Fibroblast of mammary gland (primary cell): ENCODE data around the gene ECT2L.
"Not testable (repeated sequence)": the region's sequence is repeated elsewhere in the genome, so short reads cannot be mapped to it uniquely, and the experiment has no call there.

ENCODE experiments used
- DNase-seq: peaks from one replicate; pipeline ENCODE4 v3.0.0-alpha.2; 2010; ENCODE audit warnings: low read depth
- H3K4me3 ChIP-seq: 2 replicates; pipeline ENCODE4 v1.5.1; 2011; ENCODE audit warnings: low read depth, mild to moderate bottlenecking, low read length, moderate library complexity; ENCODE audit not compliant: control insufficient read depth
- TF ChIP-seq, protein P1 (sequence below): conservative IDR thresholded peaks from 2 replicates; pipeline ENCODE4 v1.5.1; 2011; ENCODE audit warnings: low read depth, low read length, inconsistent platforms; ENCODE audit not compliant: control insufficient read depth, insufficient read depth

ECT2L gene

DNA sequence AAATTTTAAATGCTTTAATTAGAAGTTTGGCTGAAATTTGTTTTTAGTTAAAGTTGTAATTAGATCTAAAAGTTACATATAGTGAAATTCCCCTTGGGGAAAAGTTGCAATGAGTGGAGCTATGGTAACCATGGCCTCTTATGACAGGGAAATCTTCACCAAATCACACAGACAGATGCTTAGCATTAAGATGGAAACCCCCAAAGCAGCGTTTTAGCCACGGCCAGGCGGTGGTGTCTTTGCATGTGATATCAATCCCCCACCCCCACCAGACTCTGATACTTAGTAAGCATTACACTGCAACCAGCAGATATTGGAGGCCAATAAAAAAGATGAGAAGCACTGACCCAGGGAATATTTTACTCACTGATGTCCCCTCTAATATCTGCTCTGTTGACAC is 116.4 kb downstream of the ECT2L start:
- DNase-seq, result no peak
- TF ChIP-seq, protein P1, sequence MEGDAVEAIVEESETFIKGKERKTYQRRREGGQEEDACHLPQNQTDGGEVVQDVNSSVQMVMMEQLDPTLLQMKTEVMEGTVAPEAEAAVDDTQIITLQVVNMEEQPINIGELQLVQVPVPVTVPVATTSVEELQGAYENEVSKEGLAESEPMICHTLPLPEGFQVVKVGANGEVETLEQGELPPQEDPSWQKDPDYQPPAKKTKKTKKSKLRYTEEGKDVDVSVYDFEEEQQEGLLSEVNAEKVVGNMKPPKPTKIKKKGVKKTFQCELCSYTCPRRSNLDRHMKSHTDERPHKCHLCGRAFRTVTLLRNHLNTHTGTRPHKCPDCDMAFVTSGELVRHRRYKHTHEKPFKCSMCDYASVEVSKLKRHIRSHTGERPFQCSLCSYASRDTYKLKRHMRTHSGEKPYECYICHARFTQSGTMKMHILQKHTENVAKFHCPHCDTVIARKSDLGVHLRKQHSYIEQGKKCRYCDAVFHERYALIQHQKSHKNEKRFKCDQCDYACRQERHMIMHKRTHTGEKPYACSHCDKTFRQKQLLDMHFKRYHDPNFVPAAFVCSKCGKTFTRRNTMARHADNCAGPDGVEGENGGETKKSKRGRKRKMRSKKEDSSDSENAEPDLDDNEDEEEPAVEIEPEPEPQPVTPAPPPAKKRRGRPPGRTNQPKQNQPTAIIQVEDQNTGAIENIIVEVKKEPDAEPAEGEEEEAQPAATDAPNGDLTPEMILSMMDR, result no peak
- H3K4me3 ChIP-seq, result no peak overlapping the region

DNA sequence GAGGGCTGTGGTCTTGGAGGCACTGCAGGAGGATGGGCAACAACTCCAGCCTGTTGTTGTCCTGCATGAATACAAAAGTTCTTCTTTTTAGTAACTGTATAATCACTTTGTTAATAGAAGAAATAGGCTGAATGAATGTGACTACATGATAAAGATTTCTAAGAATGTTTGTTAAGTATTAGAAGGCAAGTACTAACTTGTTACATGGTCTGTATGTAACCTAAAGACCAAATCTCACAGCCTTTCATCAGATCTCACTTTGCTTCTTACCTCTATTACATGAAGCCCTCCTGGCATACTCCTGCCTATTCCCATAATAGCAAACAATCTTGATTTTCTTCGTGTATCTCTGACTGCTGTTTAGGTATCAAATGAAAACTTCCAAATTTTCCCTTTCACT is 118.8 kb downstream of the ECT2L start:
- TF ChIP-seq, protein P1, result no peak

DNA sequence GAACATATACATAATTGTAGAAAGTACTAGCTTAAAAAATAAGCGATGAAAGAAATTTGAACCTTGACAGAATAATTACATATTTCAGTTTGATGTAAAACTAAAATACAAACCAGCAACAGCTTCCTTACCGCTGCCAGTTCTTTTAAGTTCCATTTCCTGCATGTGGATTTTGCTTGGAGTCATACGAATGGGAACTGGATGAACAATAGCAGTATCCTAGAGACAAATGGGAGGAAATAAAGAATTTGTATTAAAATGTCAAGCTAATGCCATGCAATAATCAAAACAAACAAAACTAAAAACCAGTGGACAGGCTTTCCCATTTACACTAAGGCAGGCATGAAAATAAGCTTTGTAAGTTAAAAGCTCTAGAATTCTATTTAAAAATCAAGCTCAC is 125.0 kb downstream of the ECT2L start:
- DNase-seq, result no peak
- TF ChIP-seq, protein P1, result no peak
- H3K4me3 ChIP-seq, result no peak overlapping the region

More for the DNA sequence above, 118.8 kb downstream of the ECT2L start:
- DNase-seq, result no peak
- H3K4me3 ChIP-seq, result no peak overlapping the region

DNA sequence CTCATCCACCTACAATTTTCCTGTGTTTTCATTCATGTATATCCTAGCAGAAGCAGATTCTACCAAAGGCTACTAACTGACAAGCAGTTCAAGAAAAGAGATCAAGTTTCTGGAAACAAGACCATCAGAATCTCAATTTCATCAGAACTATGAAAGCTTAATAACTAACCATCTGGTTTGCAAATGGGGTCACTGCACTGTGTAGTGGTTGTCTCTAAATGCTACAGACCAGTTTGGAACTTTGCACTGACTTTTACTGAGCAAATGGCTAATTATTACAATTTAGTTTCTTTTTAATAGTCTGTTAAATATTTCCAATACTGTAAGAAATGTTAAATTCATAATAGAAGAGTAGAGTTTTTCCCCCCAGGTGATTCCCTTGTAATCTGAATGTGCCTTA is 127.7 kb downstream of the ECT2L start:
- DNase-seq, result no peak
- TF ChIP-seq, protein P1, result no peak
- H3K4me3 ChIP-seq, result no peak overlapping the region

DNA sequence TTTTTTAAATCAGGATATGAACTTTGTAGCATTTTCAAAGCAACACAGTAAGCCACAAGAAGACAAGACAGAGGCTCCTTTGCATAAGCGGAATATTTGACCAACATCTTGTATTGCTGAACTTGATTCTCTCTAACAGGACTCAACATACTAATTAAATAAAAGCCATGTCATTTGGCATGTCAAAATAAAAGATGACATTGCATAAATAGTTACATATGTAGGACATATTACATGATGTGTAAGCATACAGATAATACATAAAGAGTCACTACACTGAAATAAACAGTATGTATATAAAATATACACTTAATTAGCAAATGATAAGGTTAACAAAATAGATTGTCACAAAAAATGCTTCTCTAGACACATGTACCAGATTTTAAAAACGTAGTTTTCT is 129.9 kb downstream of the ECT2L start:
- no peak overlapping the region for H3K4me3 ChIP-seq
- TF ChIP-seq, protein P1, result no peak
- DNase-seq, result no peak

DNA sequence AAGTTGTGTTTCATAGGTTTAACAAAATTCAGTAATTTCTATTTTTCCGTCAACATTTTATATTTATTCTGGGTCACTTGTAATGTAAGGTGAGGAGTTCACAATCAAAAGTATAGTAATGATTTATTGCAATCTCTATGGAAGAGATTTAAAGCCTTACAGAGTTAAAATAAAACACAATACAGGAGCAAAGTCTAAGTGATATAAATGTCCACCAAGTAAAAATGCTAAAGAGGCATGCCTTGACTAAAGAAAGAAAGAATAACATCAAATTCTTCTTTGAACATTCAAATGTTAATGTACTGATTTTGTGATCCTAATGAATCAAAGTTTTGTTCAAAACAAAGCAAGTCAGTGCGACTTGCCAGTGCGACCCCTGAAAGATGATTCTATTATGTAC is 130.7 kb downstream of the ECT2L start:
- no peak overlapping the region for H3K4me3 ChIP-seq
- TF ChIP-seq, protein P1, result no peak
- no peak for DNase-seq

- TF ChIP-seq, protein P1, result no peak
- DNase-seq, result no peak
Observed at GRCh38 chr6:138931660-138932059, 135.8 kb downstream of the ECT2L start.

DNA sequence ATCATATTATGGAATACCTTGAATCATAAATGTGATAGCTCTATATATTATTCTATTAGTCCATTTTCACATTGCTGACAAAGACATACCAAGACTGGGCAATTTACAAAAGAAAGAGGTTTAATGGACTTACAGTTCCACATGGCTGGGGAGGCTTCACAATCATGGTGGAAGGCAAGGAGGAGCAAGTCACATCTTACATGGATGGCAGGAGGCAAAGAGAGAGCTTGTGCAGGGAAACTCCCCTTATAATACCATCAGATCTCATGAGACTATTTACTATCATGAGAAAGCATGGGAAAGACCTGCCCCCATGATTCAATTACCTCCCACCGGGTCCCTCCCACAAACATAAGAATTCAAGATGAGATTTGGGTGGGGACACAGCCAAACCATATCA is 141.0 kb downstream of the ECT2L start:
- not testable (repeated sequence) for H3K4me3 ChIP-seq, DNase-seq

More at GRCh38 chr6:138931660-138932059, 135.8 kb downstream of the ECT2L start:
- no peak overlapping the region for H3K4me3 ChIP-seq
